HG03060 (cell line): ENCODE data around the gene CLSTN2.
"Not testable (repeated sequence)": the region's sequence is repeated elsewhere in the genome, so short reads cannot be mapped to it uniquely, and the experiment has no call there.

ENCODE experiments used
- ATAC-seq: cut with Tn5 transposase; IDR thresholded peaks from one replicate; pipeline ENCODE4 v1.9.1; 2021; ENCODE audit warnings: low read depth, moderate number of reproducible peaks; ENCODE audit not compliant: unreplicated experiment

CLSTN2 gene

GRCh38 chr3:140395134-140396075, 460.4 kb downstream of the CLSTN2 start:
- no peak for ATAC-seq

GRCh38 chr3:140396110-140396509, 461.1 kb downstream of the CLSTN2 start:
- no peak for ATAC-seq

GRCh38 chr3:140397847-140398246, 462.9 kb downstream of the CLSTN2 start:
- no peak for ATAC-seq

GRCh38 chr3:140398387-140398786, 463.4 kb downstream of the CLSTN2 start:
- no peak for ATAC-seq

GRCh38 chr3:140399871-140400270, 464.9 kb downstream of the CLSTN2 start:
- no peak for ATAC-seq

- no peak for ATAC-seq
Measured at GRCh38 chr3:140403079-140403478, 468.1 kb downstream of the CLSTN2 start.

DNA sequence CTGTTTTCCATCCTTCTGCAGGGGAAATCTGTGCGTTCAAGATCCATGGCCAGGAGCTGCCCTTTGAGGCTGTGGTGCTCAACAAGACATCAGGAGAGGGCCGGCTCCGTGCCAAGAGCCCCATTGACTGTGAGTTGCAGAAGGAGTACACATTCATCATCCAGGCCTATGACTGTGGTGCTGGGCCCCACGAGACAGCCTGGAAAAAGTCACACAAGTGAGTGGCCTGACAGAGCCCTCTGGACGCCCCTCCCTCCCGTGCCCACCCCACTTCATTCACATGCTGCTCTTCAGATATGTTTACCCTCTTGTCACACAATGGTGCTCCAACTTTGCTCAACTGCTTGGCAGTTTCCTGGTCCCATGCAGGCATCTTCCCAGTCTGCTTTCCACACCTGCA, 468.6 kb downstream of the CLSTN2 start:
- no peak for ATAC-seq

- no peak for ATAC-seq
Measured at GRCh38 chr3:140406655-140407054, 471.7 kb downstream of the CLSTN2 start.

- no peak for ATAC-seq
Measured at GRCh38 chr3:140408252-140408651, 473.3 kb downstream of the CLSTN2 start.

- ATAC-seq = no peak
Measured at GRCh38 chr3:140416666-140417065, 481.7 kb downstream of the CLSTN2 start.

DNA sequence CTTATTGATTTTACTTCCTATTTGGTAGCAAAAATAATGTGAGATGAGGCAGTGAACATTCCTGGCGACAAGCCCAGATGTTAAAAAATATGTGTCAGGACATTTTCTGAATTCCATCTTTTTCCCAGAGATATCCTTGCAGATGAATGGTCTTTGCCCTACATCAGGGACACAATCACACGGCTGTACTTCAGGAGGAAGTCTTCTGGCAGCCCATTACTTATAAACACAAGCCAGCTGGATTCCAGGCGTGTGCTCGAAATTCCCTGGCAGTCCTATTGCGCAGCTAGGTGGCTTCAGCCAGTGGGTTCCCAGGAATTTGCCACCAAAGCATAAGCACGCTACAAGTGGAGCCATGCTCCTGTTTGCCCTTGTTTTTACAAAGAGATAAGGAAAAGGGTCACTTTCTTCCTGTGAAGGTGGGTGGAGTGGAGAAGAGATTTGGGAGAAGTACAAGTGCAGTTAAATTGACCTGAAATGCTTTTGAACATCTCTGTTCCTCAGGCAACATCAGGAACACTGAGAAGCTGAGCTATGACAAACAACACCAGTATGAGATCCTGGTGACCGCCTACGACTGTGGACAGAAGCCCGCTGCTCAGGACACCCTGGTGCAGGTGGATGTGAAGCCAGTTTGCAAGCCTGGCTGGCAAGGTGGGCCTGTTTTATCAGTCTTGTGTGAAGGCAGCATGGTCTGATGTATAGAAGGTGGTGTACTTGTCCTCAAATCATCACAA, 485.8 kb downstream of the CLSTN2 start:
- ATAC-seq = no peak

DNA sequence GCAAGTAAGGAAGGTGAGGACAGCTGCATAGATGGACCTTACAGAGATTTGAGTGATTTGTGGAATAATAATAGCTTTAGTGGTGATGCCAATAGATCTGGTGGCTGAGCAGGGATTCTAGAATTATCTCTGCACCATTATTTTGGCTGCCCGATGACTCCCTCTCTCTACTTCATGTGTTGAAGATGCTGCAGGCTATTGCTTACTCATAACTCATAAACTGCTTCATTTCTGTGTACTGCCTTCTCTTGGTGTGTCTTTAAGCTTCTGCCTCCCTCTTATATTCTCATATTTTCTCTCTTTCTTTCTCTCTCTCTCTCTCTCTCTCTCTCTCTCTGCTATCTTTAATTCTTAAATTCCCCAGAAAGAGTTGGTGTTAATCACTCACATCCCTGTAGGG, 486.9 kb downstream of the CLSTN2 start:
- no peak for ATAC-seq

DNA sequence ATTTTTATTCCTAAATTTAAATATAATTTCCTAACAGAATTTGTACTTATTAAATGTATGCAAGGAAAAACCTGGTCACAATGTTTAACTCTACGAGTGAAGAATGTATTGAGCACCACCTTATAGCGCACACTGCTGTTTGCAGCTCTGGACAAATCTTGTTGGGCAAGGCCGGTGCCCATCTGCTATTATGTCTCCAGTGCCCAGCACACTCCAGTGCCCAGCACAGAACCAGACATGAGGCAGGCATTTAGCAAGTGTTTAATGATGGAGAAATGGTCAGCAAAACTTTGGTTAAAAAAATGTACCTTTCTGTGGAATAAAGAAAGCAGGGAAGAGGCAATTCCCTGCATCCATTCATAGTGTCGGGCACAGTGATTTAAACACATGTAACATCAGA, 488.2 kb downstream of the CLSTN2 start:
- no peak for ATAC-seq

DNA sequence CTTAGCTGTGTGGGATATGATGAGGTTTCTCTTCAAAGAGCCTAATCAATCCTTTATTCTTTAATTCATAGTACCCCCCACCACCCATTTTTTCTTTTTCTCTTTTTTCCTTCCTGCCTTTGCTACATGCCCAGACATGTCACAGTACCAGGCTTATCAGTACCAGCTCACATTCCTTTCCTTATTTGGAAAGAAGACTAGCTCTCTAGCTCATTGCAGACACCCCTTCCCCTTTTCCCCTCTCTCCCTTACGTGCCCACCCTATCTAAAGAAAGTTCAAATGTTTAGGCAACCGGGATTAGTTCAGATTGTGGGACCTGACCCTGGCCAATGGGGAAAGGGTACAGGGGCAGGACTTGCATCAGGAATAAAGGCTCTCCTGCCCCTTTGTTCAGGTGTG, 488.6 kb downstream of the CLSTN2 start:
- not testable (repeated sequence) for ATAC-seq

- ATAC-seq = no peak
Measured at GRCh38 chr3:140424211-140424610, 489.2 kb downstream of the CLSTN2 start.

GRCh38 chr3:140424726-140425125, 489.7 kb downstream of the CLSTN2 start:
- ATAC-seq = no peak

DNA sequence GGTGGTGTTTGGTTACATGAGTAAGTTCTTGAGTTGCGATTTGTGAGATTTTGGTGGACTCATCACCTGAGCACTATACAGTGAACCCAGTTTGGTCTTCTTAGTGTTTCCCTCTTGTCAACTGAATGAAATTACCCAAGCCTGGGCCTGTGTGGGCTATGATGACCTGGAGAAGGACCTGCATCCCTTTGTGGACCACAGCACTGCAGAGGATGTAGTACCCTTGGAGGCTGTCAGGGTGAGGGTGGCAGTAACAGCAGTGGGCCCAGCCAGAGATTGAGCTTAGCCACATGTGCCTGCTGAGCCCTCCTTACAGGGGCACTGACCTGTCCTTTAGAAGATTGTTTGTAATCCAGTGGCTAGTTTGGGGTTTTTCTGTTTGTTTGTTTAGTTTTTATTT, 492.8 kb downstream of the CLSTN2 start:
- no peak for ATAC-seq

GRCh38 chr3:140428380-140428779, 493.4 kb downstream of the CLSTN2 start:
- ATAC-seq = no peak

GRCh38 chr3:140429791-140430190, 494.8 kb downstream of the CLSTN2 start:
- ATAC-seq = no peak

DNA sequence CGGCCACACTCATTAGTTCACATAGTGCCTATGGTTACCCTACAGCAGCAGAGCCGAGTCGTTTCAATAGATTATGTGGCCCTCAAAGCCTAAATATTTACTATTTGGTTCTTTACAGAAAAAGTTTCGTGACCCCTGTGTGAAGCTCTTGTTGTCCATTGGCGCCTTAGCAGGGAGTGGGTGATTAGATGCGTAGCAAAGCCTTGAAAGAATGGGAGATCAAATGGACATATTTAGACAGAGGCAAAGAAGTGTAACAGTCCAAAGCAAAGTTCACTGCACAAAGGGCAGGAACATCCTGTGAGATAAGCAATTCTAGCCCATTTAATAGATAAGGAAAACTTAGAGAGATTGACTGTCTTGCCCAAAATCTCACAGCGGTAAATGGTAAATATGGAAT, 495.5 kb downstream of the CLSTN2 start:
- ATAC-seq = no peak

DNA sequence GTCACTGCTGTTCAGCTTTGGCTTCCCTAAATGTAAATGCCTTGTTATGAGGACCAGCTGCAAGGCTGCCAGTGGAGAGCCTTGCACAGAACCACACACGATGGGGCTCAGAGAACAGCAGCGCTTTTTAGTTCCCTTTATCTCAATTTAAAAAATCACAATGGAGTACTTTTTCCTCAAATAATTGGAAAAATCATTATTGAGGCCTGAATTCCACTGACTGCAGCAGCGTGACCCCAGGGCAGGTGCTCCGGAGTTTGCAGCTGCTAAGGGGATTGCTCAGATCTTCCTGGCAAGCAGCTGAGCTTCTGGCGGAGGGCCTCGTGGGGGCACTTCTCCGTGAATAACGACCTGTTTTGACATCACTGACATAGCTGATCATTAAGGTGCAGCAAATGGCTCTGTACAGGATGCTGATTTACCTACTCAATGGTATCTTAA, 497.3 kb downstream of the CLSTN2 start:
- ATAC-seq = no peak

DNA sequence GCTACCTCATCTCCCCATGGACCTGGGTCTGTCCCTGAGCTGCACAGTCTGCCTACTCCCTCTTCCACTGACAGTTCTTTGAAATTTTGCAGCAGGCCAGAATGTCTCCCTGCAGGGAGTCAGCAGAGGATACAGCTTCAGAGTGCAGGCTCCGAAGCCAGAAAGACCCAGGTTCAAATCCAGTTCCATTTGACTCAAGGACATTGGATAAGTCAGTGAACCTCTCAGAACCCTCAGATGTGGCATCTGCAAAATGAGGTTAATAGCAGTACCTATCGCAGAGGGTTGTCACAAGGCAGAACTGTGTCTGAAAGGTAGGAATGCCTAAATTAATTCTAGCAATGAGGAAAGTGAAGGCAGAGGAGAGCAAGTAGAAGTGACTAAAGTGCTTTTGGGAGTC, 498.4 kb downstream of the CLSTN2 start:
- ATAC-seq = no peak
